ENCODE measurements around the gene SLC24A4. TPM values are rescaled to one million over a fixed set of nuclear protein-coding genes. Genes with fewer than 3 reads are reported as not detected.

The SLC24A4 gene
- total RNA-seq, 1 donor from 2014 or later, result 0.26 TPM

DNA sequence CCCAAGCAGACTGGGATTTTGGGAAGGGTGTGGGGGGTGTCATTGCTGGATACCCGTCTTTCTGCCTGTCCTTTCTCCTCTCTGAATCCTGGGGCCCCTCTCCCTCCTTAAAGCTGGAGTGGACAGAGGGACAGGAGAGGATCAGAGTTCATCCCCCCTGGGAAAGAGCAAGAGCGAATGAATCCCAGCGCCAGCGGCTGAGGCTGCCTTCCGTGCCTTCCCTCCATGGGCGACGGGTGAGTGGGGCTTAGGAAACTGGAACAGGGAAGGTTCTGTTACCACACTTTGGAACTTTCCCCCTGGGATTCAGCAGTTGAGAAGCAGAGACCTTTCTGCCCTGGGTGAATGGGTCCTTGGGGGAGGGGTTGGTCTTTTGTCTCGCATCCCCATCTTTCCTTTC lies 174.4 kb downstream of the SLC24A4 start:
- H3K27ac Mint-ChIP-seq (ENCODE audit: unreplicated experiment), result peak overlapping the region; percentile 19

DNA sequence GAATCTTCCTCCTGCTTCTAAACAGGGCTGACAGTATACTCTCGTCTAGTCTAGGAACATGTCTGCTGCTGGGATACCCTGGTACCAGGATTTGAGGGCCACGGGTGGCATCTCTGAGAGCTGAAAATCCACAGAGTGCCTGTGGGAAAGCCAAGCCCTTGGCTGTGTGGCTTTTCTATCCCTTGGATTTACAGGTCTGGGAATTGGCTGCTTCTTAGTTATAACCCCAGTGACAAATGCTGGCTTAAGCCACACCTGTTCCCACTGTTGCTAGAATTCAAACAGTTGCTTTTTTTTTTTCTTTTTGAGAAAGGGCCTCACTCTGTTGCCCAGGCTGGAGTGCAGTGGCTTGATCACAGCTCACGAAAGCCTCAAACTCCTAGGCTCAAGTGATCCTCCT lies 176.3 kb downstream of the SLC24A4 start:
- Mint-ChIP-seq H3K4me3 (no peak overlapping the region), H3K27me3 (ENCODE audit: low read depth) (no peaks in the 10 kb centered on the region), H3K27ac (ENCODE audit: unreplicated experiment) (no peak overlapping the region), H3K36me3 (ENCODE audit: low read depth) (no peaks in the 10 kb centered on the region), H3K4me1 (peaks cover 43% of the 10 kb centered on the region), H3K9me3 (no peaks in the 10 kb centered on the region)
- TF ChIP-seq, protein P1, sequence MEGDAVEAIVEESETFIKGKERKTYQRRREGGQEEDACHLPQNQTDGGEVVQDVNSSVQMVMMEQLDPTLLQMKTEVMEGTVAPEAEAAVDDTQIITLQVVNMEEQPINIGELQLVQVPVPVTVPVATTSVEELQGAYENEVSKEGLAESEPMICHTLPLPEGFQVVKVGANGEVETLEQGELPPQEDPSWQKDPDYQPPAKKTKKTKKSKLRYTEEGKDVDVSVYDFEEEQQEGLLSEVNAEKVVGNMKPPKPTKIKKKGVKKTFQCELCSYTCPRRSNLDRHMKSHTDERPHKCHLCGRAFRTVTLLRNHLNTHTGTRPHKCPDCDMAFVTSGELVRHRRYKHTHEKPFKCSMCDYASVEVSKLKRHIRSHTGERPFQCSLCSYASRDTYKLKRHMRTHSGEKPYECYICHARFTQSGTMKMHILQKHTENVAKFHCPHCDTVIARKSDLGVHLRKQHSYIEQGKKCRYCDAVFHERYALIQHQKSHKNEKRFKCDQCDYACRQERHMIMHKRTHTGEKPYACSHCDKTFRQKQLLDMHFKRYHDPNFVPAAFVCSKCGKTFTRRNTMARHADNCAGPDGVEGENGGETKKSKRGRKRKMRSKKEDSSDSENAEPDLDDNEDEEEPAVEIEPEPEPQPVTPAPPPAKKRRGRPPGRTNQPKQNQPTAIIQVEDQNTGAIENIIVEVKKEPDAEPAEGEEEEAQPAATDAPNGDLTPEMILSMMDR (conservative IDR thresholded peaks at IDR 0.05), result no peak
- no peak for DNase-seq (ENCODE audit: low read depth, low spot score)

More for the DNA sequence above, 174.4 kb downstream of the SLC24A4 start:
- Mint-ChIP-seq H3K27me3 (ENCODE audit: low read depth) (no peaks in the 10 kb centered on the region), H3K36me3 (ENCODE audit: low read depth) (no peaks in the 10 kb centered on the region), H3K9me3 (no peaks in the 10 kb centered on the region), H3K4me3 (no peak overlapping the region), H3K4me1 (peaks cover 33% of the 10 kb centered on the region)
- TF ChIP-seq, protein P1 (conservative IDR thresholded peaks at IDR 0.05), result no peak
- DNase-seq (ENCODE audit: low read depth, low spot score), result no peak

DNA sequence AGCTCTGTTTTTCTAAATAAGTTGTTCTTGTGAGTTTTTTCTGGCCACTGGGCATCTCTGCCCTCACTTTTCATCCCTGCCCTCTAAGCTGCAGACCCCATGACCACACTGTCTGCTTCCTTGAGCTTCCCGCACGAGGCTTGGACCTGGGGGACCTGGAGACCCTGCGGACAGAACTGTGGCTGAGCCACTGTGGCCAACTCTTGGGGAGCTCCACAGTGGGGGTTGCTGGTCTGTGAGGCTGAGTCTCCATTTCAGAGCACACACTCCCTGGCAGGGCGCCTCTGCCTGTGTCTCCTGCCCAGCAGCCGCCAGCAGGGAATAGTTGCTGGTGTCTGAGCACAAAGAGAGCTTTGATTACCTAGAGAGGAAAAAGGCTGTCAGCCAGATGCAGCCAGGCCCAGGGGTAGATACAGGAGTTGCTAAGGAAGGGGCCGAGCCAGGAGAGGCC lies 177.6 kb downstream of the SLC24A4 start:
- H3K36me3 Mint-ChIP-seq (ENCODE audit: low read depth), result no peaks in the 10 kb centered on the region
- peak; percentile 29 for DNase-seq (ENCODE audit: low read depth, low spot score)
- no peaks in the 10 kb centered on the region for H3K27me3 Mint-ChIP-seq (ENCODE audit: low read depth)
- H3K4me3 Mint-ChIP-seq, result peak overlapping the region; percentile 73
- H3K27ac Mint-ChIP-seq (ENCODE audit: unreplicated experiment), result peak overlapping the region; percentile 88
- peaks cover 35% of the 10 kb centered on the region for H3K4me1 Mint-ChIP-seq
- no peaks in the 10 kb centered on the region for H3K9me3 Mint-ChIP-seq
- TF ChIP-seq, protein P1 (conservative IDR thresholded peaks at IDR 0.05), result no peak

DNA sequence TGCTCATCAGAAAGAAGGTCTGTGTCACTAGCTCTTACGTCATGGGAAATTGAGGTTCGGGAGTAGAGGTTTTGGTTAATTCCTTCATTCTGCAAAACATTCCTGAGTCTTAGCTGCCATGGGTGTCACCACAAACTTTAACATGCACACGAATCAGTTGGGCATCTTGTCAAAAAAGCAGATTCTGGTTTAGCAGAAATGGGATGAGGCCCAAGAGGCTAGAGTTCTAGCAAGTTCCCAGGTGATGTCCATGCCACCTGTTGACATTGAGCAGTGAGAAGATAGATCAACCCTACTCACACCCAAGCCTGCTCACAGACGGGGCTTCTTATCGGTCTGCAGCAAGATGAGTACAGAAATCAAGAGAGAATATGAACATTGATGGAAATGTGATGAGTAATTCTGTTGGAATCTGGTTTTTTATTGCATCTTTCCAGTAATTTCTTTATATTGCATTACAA lies 179.0 kb downstream of the SLC24A4 start:
- H3K27me3 Mint-ChIP-seq (ENCODE audit: low read depth), result no peaks in the 10 kb centered on the region
- no peaks in the 10 kb centered on the region for H3K36me3 Mint-ChIP-seq (ENCODE audit: low read depth)
- peaks cover 30% of the 10 kb centered on the region for H3K4me1 Mint-ChIP-seq
- no peak for DNase-seq (ENCODE audit: low read depth, low spot score)
- no peak overlapping the region for H3K4me3 Mint-ChIP-seq
- no peak overlapping the region for H3K27ac Mint-ChIP-seq (ENCODE audit: unreplicated experiment)
- H3K9me3 Mint-ChIP-seq, result no peaks in the 10 kb centered on the region
- TF ChIP-seq, protein P1 (conservative IDR thresholded peaks at IDR 0.05), result no peak

DNA sequence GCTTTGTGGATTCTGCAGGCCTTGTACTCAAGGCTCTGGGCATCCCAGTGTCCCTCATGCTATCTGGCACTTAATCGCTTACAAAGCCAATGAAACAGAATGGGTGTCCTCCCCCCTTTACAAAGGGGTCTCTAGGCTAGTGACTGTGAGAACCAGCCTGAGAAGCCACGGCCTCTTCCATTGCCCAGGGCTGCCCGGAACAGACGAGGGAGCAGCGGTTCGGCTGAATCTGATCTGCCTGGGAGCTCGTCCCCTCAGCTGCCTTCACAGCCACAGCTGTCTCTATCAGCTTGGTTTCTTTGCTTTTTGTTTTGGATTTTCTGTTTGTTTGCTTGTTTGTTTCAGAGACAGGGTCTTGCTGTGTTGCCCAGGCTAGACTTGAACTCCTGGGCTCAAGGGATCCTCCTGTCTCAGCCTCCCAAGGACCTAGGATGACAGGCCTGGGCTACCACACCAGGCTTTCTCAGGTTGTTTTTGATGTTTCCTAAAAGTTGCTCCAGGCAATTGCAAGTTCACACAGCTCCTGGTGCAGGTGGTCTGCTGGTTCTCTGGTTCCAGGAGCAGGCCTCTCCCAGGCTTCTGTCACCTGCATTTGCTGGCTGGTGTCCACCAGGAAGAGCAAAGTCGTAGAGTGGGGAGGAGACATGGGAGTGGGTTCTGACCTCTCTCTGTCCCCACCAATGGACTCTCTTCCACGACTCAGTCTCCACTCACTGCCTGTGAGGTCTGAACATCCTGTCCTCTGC lies 179.7 kb downstream of the SLC24A4 start:
- no peak for DNase-seq (ENCODE audit: low read depth, low spot score)
- Mint-ChIP-seq H3K4me1 (peaks cover 25% of the 10 kb centered on the region), H3K4me3 (no peak overlapping the region), H3K9me3 (no peaks in the 10 kb centered on the region), H3K36me3 (ENCODE audit: low read depth) (no peaks in the 10 kb centered on the region), H3K27ac (ENCODE audit: unreplicated experiment) (no peak overlapping the region), H3K27me3 (ENCODE audit: low read depth) (no peaks in the 10 kb centered on the region)
- TF ChIP-seq, protein P1 (conservative IDR thresholded peaks at IDR 0.05), result no peak
